Small intestine (tissue), 7 donors: Measurements from ENCODE around the gene CLSTN3. TPM values are rescaled to one million over a fixed set of nuclear protein-coding genes. Genes with fewer than 3 reads are reported as not detected.

ENCODE experiments used
- DNase-seq, 2 donors: peaks; one replicate each; pipeline versions ENCODE4 v3.0.0 to v3.0.0-alpha.2; 2013
- FAIRE-seq: peaks from 2 replicates; lab custom pipeline; 2012; peaks lifted over from hg19 to GRCh38; lab: Jason Lieb, UNC
- H3K27ac ChIP-seq, 3 donors: one replicate each; pipeline ENCODE4 v1.5.1; 2013; ENCODE audit warnings: low read length in 2 of 3, mild to moderate bottlenecking in 2 of 3, control low read depth in 1 of 3, inconsistent platforms in 1 of 3, low read depth in 1 of 3, moderate library complexity in 1 of 3
- H3K27me3 ChIP-seq, 3 donors: one replicate each; pipeline ENCODE4 v1.6.1; 2013; ENCODE audit warnings: low read length in 3 of 3, inconsistent platforms in 1 of 3; ENCODE audit not compliant: control insufficient read depth in 3 of 3, insufficient read depth in 3 of 3
- H3K36me3 ChIP-seq, 3 donors: one replicate each; pipeline ENCODE4 v1.6.1; 2013; ENCODE audit warnings: low read length in 3 of 3, inconsistent platforms in 1 of 3, low read depth in 1 of 3, mild to moderate bottlenecking in 1 of 3, moderate library complexity in 1 of 3; ENCODE audit not compliant: control insufficient read depth in 3 of 3, insufficient read depth in 2 of 3
- H3K4me1 ChIP-seq, 3 donors: one replicate each; pipeline ENCODE4 v1.6.1; 2013; ENCODE audit warnings: low read length in 2 of 3, inconsistent platforms in 1 of 3, low read depth in 1 of 3, mild to moderate bottlenecking in 1 of 3, moderate library complexity in 1 of 3; ENCODE audit not compliant: control insufficient read depth in 3 of 3, insufficient read depth in 2 of 3
- H3K4me3 ChIP-seq, 3 donors: one replicate each; pipeline ENCODE4 v1.5.1; 2013; ENCODE audit warnings: low read length in 3 of 3, control low read depth in 1 of 3, inconsistent platforms in 1 of 3, low read depth in 1 of 3, mild to moderate bottlenecking in 1 of 3, moderate library complexity in 1 of 3
- H3K9me3 ChIP-seq, 2 donors: one replicate each; pipeline ENCODE4 v1.6.1; 2013; ENCODE audit warnings: low read depth in 1 of 2, low read length in 1 of 2; ENCODE audit not compliant: control insufficient read depth in 2 of 2, insufficient read depth in 1 of 2
- WGBS, 3 donors: extraction: QIAGEN DNeasy Blood & Tissue Kit; methylation state at CpG; one replicate each; pipeline ENCODE4 v1.1.7; 2013; 5-methylcytosine and 5-hydroxymethylcytosine counted together
- polyA plus RNA-seq, 4 donors: library from polyadenylated mRNA; stranded (reverse) in 3 of 4; unstranded in 1 of 4; fragments of 200-250 nt in 3 of 4; fragments of 120-200 nt in 1 of 4; gene quantifications; one replicate each; pipeline versions ENCODE4 v1.2.1 to v1.2.3, GENCODE V29; 2013
- donor health status: healthy with polysubstance abuse.
- donor health status: control.
- donor health status: control.
- donor health status: Bipolar disorder and iron deficiency.
- donor health status: healthy.

Gene CLSTN3
- polyA plus RNA-seq, 4 donors = 6.5 to 61.6 (median 13.8) TPM

GRCh38 chr12:7091660-7092228 is 38.4 kb upstream of the CLSTN3 start:
- H3K9me3 ChIP-seq = no peaks in the 10 kb centered on the region
- DNase-seq (peak in 1 of 2 donors; percentile 31), FAIRE-seq (no peak)
- WGBS, 3 donors = 37 to 42% (median 37%) methylated on average over 9 to 10 of the region's 10 CpGs
- peak overlapping the region in 2 of 3 donors; percentile 54 to 55 for H3K4me3 ChIP-seq
- H3K4me1 ChIP-seq = peaks cover 0 to 12% (median 0%) of the 10 kb centered on the region in 3 donors
- H3K27me3 ChIP-seq = peaks cover 0 to 6% (median 0%) of the 10 kb centered on the region in 3 donors
- peaks cover 0 to 22% (median 0%) of the 10 kb centered on the region in 3 donors for H3K36me3 ChIP-seq
- peak overlapping the region in 2 of 3 donors; percentile 55 to 84 for H3K27ac ChIP-seq

- peaks cover 0 to 12% (median 0%) of the 10 kb centered on the region in 3 donors for H3K4me1 ChIP-seq
These were observed 37.8 kb upstream of the CLSTN3 start, which contains the start of gene C1R for GRCh38 chr12:7092229-7092985. C1R (minus strand) TSS chr12:7092445; CDS start chr12:7092388, 57 bp downstream.

GRCh38 chr12:7092986-7093460 is 37.1 kb upstream of the CLSTN3 start:
- Histone ChIP-seq H3K36me3 (peaks cover 0 to 32% (median 0%) of the 10 kb centered on the region in 3 donors), H3K4me3 (no peak overlapping the region), H3K27ac (peak overlapping the region in 1 of 3 donors; percentile 84), H3K9me3 (no peaks in the 10 kb centered on the region), H3K4me1 (peaks cover 0 to 12% (median 0%) of the 10 kb centered on the region in 3 donors), H3K27me3 (peaks cover 0 to 6% (median 0%) of the 10 kb centered on the region in 3 donors)
- 67 to 76% (median 75%) methylated on average over 8 of the region's 8 CpGs for WGBS, 3 donors
- no peak for FAIRE-seq
- no peak for DNase-seq

More at GRCh38 chr12:7092229-7092985, 37.8 kb upstream of the CLSTN3 start, which contains the start of gene C1R:
- 7 to 15% (median 15%) methylated on average over 16 of the region's 16 CpGs for WGBS, 3 donors
- Histone ChIP-seq H3K27me3 (peaks cover 0 to 6% (median 0%) of the 10 kb centered on the region in 3 donors), H3K36me3 (peaks cover 0 to 28% (median 0%) of the 10 kb centered on the region in 3 donors), H3K27ac (peak within 1 kb of the TSS in 2 of 3 donors; percentile 55 to 84), H3K9me3 (no peaks in the 10 kb centered on the region), H3K4me3 (peak within 1 kb of the TSS in 2 of 3 donors; percentile 54 to 55)
- FAIRE-seq (no peak), DNase-seq (peak; percentile 69 to 84)

- WGBS, 3 donors = 40 to 65% (median 47%) methylated on average over 5 of the region's 5 CpGs
- FAIRE-seq (no peak), DNase-seq (no peak)
- H3K36me3 ChIP-seq = peaks cover 0 to 29% (median 2%) of the 10 kb centered on the region in 3 donors
- peaks cover 0 to 6% (median 0%) of the 10 kb centered on the region in 3 donors for H3K27me3 ChIP-seq
- no peaks in the 10 kb centered on the region for H3K9me3 ChIP-seq
- no peak overlapping the region for H3K27ac ChIP-seq
- peaks cover 0 to 12% (median 0%) of the 10 kb centered on the region in 3 donors for H3K4me1 ChIP-seq
- H3K4me3 ChIP-seq = no peak overlapping the region
These were observed 36.7 kb upstream of the CLSTN3 start for GRCh38 chr12:7093486-7093885.

GRCh38 chr12:7093892-7094291 is 36.3 kb upstream of the CLSTN3 start:
- no peak for FAIRE-seq
- WGBS, 3 donors = 33 to 65% (median 53%) methylated on average over 10 of the region's 10 CpGs
- no peak for DNase-seq
- peaks cover 0 to 6% (median 0%) of the 10 kb centered on the region in 3 donors for H3K27me3 ChIP-seq
- H3K36me3 ChIP-seq = peaks cover 0 to 27% (median 2%) of the 10 kb centered on the region in 3 donors
- no peak overlapping the region for H3K27ac ChIP-seq
- peaks cover 0 to 12% (median 0%) of the 10 kb centered on the region in 3 donors for H3K4me1 ChIP-seq
- H3K9me3 ChIP-seq = no peaks in the 10 kb centered on the region
- H3K4me3 ChIP-seq = no peak overlapping the region

GRCh38 chr12:7096006-7096932 is 33.9 kb upstream of the CLSTN3 start:
- H3K4me1 ChIP-seq = peaks cover 0 to 12% (median 0%) of the 10 kb centered on the region in 3 donors
- H3K4me3 ChIP-seq = no peak overlapping the region
- H3K27me3 ChIP-seq = no peaks in the 10 kb centered on the region
- 77 to 83% (median 79%) methylated on average over 25 to 26 of the region's 26 CpGs for WGBS, 3 donors
- peaks cover 0 to 29% (median 2%) of the 10 kb centered on the region in 3 donors for H3K36me3 ChIP-seq
- no peak for DNase-seq
- no peak for FAIRE-seq
- H3K27ac ChIP-seq = no peak overlapping the region
- no peaks in the 10 kb centered on the region for H3K9me3 ChIP-seq

- H3K4me3 ChIP-seq = no peak overlapping the region
- H3K4me1 ChIP-seq = peaks cover 0 to 9% (median 0%) of the 10 kb centered on the region in 3 donors
- DNase-seq (no peak), FAIRE-seq (no peak)
- no peaks in the 10 kb centered on the region for H3K27me3 ChIP-seq
- no peak overlapping the region for H3K27ac ChIP-seq
- H3K36me3 ChIP-seq = peaks cover 0 to 36% (median 2%) of the 10 kb centered on the region in 3 donors
- no peaks in the 10 kb centered on the region for H3K9me3 ChIP-seq
- 85 to 88% (median 85%) methylated on average over 19 of the region's 19 CpGs for WGBS, 3 donors
These were observed 33.2 kb upstream of the CLSTN3 start for GRCh38 chr12:7096979-7097378.
